ENCODE results near the gene SANBR. TPM values are rescaled to one million over a fixed set of nuclear protein-coding genes. Genes with fewer than 3 reads are reported as not detected.

Gene SANBR
- total and polyA plus RNA-seq, 2 of the 13 experiments (the other 11 are each of a cell fraction or from before 2014, with no cell fraction given), result 9.8 to 20.9 TPM

- TF ChIP-seq SYNCRIP (IDR thresholded peaks at IDR 0.05; ENCODE audit: insufficient read depth, low read depth, low read length) (no peak), THRA (CRISPR knock-in tag; IDR thresholded peaks at IDR 0.05; ENCODE audit: borderline replicate concordance) (no peak), RXRA (CRISPR knock-in tag; IDR thresholded peaks at IDR 0.05) (peak; percentile 33; the same call in 1 of the 2 replicates), NFE2L2 (IDR thresholded peaks at IDR 0.05; ENCODE audit: low read length) (no peak), ZNF652 (CRISPR knock-in tag; IDR thresholded peaks at IDR 0.05; ENCODE audit: borderline replicate concordance, low read depth) (peak; percentile 100), KDM5B (CRISPR knock-in tag; IDR thresholded peaks at IDR 0.05; ENCODE audit: borderline replicate concordance) (no peak), ZNF101 (CRISPR knock-in tag; IDR thresholded peaks at IDR 0.05; ENCODE audit: borderline replicate concordance, low read depth) (peak; percentile 17; the same call in 1 of the 2 replicates), ZNF501 (CRISPR knock-in tag; IDR thresholded peaks at IDR 0.05) (no peak; the same call in none of the 2 replicates), STAT5B (CRISPR knock-in tag; IDR thresholded peaks at IDR 0.05) (0 out of 2 replicates have a peak, but pooled peaks have one; percentile 9), TBX3 (IDR thresholded peaks at IDR 0.05; ENCODE audit: borderline replicate concordance) (no peak; the same call in 1 of the 2 replicates), JDP2 (CRISPR knock-in tag; IDR thresholded peaks at IDR 0.05; ENCODE audit: borderline replicate concordance) (0 out of 2 replicates have a peak, but pooled peaks have one; percentile 16), ZSCAN25 (CRISPR knock-in tag; IDR thresholded peaks at IDR 0.05) (peak; percentile 63), NFE2 (CRISPR knock-in tag; IDR thresholded peaks at IDR 0.05) (no peak), NFATC3 (CRISPR knock-in tag; IDR thresholded peaks at IDR 0.05) (no peak), EZH2 (conservative IDR thresholded peaks at IDR 0.05; ENCODE audit: low read depth, low read length) (no peak), ZNF670 (CRISPR knock-in tag; IDR thresholded peaks at IDR 0.05; ENCODE audit: borderline replicate concordance) (peak; percentile 87), ZFP36L1 (CRISPR knock-in tag; IDR thresholded peaks at IDR 0.05) (no peak), SRY (CRISPR knock-in tag; IDR thresholded peaks at IDR 0.05) (no peak), NBN (conservative IDR thresholded peaks at IDR 0.05) (no peak), POLR2AphosphoS2 (IDR thresholded peaks at IDR 0.05; ENCODE audit: low read depth, low read length) (no peak), SCMH1 (CRISPR knock-in tag; IDR thresholded peaks at IDR 0.05; ENCODE audit: borderline replicate concordance) (no peak), PAX8 (CRISPR knock-in tag; IDR thresholded peaks at IDR 0.05; ENCODE audit: borderline replicate concordance) (no peak), CEBPG (CRISPR knock-in tag; IDR thresholded peaks at IDR 0.05) (no peak; the same call in 1 of the 2 replicates), ZNF878 (CRISPR knock-in tag; IDR thresholded peaks at IDR 0.05) (no peak)
- TF ChIP-seq, protein P1, sequence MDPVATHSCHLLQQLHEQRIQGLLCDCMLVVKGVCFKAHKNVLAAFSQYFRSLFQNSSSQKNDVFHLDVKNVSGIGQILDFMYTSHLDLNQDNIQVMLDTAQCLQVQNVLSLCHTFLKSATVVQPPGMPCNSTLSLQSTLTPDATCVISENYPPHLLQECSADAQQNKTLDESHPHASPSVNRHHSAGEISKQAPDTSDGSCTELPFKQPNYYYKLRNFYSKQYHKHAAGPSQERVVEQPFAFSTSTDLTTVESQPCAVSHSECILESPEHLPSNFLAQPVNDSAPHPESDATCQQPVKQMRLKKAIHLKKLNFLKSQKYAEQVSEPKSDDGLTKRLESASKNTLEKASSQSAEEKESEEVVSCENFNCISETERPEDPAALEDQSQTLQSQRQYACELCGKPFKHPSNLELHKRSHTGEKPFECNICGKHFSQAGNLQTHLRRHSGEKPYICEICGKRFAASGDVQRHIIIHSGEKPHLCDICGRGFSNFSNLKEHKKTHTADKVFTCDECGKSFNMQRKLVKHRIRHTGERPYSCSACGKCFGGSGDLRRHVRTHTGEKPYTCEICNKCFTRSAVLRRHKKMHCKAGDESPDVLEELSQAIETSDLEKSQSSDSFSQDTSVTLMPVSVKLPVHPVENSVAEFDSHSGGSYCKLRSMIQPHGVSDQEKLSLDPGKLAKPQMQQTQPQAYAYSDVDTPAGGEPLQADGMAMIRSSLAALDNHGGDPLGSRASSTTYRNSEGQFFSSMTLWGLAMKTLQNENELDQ (CRISPR knock-in tag; IDR thresholded peaks at IDR 0.05; ENCODE audit: borderline replicate concordance), result no peak
- TF ChIP-seq, protein P2, sequence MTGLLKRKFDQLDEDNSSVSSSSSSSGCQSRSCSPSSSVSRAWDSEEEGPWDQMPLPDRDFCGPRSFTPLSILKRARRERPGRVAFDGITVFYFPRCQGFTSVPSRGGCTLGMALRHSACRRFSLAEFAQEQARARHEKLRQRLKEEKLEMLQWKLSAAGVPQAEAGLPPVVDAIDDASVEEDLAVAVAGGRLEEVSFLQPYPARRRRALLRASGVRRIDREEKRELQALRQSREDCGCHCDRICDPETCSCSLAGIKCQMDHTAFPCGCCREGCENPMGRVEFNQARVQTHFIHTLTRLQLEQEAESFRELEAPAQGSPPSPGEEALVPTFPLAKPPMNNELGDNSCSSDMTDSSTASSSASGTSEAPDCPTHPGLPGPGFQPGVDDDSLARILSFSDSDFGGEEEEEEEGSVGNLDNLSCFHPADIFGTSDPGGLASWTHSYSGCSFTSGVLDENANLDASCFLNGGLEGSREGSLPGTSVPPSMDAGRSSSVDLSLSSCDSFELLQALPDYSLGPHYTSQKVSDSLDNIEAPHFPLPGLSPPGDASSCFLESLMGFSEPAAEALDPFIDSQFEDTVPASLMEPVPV (CRISPR knock-in tag; IDR thresholded peaks at IDR 0.05), result 0 out of 2 replicates have a peak, but pooled peaks have one; percentile 19
Observed at GRCh38 chr2:61017003-61017555, 48.6 kb upstream of the SANBR start (continued).
